HG02885 (cell line): ENCODE measurements around the gene FAM117A.
"Not testable (repeated sequence)": the region's sequence is repeated elsewhere in the genome, so short reads cannot be mapped to it uniquely, and the experiment has no call there.

Experiments used
- ATAC-seq: cut with Tn5 transposase; IDR thresholded peaks from one replicate; pipeline ENCODE4 v1.9.1; 2021; ENCODE audit warnings: mild to moderate bottlenecking; ENCODE audit not compliant: unreplicated experiment, poor library complexity

The FAM117A gene

GRCh38 chr17:49741692-49742076 lies 22.2 kb downstream of the FAM117A start:
- ATAC-seq: no peak

- peak; percentile 37 for ATAC-seq
Observed at GRCh38 chr17:49741009-49741691, 22.8 kb downstream of the FAM117A start.

GRCh38 chr17:49739641-49740271 lies 24.2 kb downstream of the FAM117A start:
- no peak for ATAC-seq

- no peak for ATAC-seq
Observed at GRCh38 chr17:49738456-49739163, 25.3 kb downstream of the FAM117A start.

GRCh38 chr17:49734515-49735490 lies 29.1 kb downstream of the FAM117A start:
- ATAC-seq: no peak

GRCh38 chr17:49731435-49731831 lies 32.5 kb downstream of the FAM117A start:
- no peak for ATAC-seq

GRCh38 chr17:49730785-49731434 lies 33.0 kb downstream of the FAM117A start:
- ATAC-seq: no peak

GRCh38 chr17:49730078-49730784 lies 33.7 kb downstream of the FAM117A start:
- ATAC-seq: no peak

- no peak for ATAC-seq
Observed at GRCh38 chr17:49729069-49729468, 34.9 kb downstream of the FAM117A start.

- no peak for ATAC-seq
Observed at GRCh38 chr17:49728425-49728824, 35.5 kb downstream of the FAM117A start.

GRCh38 chr17:49727380-49727779 lies 36.6 kb downstream of the FAM117A start:
- no peak for ATAC-seq

- no peak for ATAC-seq
Observed at GRCh38 chr17:49725452-49726130, 38.3 kb downstream of the FAM117A start.

- ATAC-seq: not testable (repeated sequence)
Observed at GRCh38 chr17:49724552-49724951, 39.4 kb downstream of the FAM117A start.

- no peak for ATAC-seq
Observed at GRCh38 chr17:49723423-49723822, 40.5 kb downstream of the FAM117A start.

- no peak for ATAC-seq
Observed at GRCh38 chr17:49722066-49722465, 41.9 kb downstream of the FAM117A start.

GRCh38 chr17:49717371-49717861 lies 46.5 kb downstream of the FAM117A start:
- ATAC-seq: no peak

GRCh38 chr17:49716668-49717364 lies 47.1 kb downstream of the FAM117A start:
- ATAC-seq: no peak

- ATAC-seq: no peak
Observed at GRCh38 chr17:49715717-49716279, 48.1 kb downstream of the FAM117A start.
